GM12892 (cell line): Measurements from ENCODE around the gene WDR20.

ENCODE experiments used
- POLR2A ChIP-seq: IDR thresholded peaks from 2 replicates; pipeline ENCODE4 v1.6.1; 2011; ENCODE audit warnings: low read depth, low read length, control low read depth
- TAF1 ChIP-seq: IDR thresholded peaks from 2 replicates; pipeline ENCODE4 v1.6.1; 2011; ENCODE audit warnings: low read depth, mild to moderate bottlenecking, control low read depth, low read length, borderline replicate concordance

- TF ChIP-seq TAF1 (no peak), POLR2A (no peak)
Measured at GRCh38 chr14:102097441-102098135, 42.1 kb upstream of the WDR20 start.
